HG03097 (cell line): ENCODE results near the gene SETX.

Experiments used
- ATAC-seq: cut with Tn5 transposase; IDR thresholded peaks from one replicate; pipeline ENCODE4 v1.9.1; 2021; ENCODE audit not compliant: unreplicated experiment, low FRiP score

SETX gene

DNA sequence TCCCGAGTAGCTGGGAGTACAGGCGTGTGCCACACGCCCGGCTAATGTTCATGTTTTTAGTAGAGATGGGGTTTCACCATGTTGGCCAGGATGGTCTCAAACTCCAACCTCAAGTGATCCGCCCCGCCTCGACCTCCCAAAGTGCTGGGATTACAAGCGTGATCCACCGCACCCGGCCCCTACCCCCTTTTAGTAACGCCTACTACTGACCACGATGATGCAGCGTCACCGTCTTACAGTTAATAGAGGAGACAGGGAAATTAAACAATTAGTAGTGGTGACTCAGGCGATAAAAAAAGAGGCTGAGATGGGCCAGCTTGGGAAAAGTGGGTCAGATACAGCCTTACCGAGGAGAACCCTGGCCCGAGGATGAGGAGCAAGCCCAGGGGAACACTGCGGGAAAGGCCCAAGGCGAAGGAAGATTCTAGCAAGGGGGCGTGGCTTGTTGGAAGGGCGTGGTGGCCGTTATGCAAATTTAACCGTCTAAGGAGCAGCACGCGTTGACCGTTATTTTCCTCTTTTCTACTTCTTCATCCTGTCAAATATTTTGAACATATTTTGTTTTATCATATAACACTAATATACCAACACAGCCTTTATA, 1.6 kb upstream of the SETX start:
- ATAC-seq = no peak

DNA sequence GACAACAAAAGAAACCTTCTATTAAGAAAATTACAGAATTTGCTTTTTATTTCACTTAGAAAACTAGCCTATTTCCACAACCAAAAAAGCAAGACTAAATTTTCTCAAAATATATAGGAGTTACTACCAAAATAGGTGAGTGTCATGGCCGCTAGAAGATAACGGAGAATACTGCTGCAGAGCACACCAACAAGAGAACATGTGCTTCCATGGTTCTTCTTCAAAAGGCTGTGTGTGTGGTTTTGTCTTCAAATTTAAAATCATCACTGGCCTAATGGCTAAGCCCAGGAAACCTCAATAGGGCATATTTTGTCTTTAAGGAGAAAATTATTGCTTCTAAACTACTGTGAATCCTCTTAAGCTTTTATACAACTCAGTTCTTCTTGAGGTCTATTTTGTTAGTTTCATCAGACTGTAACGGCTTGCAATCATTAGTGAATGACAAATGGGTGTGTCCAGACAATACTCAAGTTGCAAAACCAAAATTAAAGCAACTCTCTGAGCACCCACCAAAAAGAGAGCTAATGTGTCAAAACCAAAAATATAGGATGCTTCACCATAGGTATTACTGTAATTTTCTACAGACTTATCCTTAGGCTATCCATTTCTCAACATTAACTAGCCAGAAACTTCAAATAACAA, 3.3 kb downstream of the SETX start:
- no peak for ATAC-seq

GRCh38 chr9:132350861-132351315, 3.9 kb downstream of the SETX start:
- no peak for ATAC-seq

DNA sequence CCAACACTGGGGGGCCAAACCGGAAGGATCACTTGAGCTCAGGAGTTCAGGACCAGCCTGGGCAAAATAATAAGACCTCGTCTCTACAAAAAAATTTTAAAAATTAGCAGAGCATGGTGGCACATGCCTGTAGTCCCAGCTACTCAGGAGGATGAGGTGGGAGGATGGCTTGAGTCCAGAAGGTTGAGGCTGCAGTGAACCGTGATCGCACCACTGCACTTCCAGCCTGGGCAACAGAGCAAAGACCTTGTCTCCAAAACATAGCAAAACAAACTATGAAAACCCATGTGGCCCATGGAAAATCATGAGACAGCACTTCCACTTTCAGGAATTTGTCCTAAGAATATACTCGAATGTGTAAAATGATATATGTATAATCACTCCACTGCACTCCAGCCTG, 6.1 kb downstream of the SETX start:
- no peak for ATAC-seq

- no peak for ATAC-seq
Observed at GRCh38 chr9:132346177-132346576, 8.6 kb downstream of the SETX start.

- ATAC-seq = no peak
Observed at GRCh38 chr9:132341177-132341840, 13.5 kb downstream of the SETX start.

GRCh38 chr9:132334364-132334763, 20.4 kb downstream of the SETX start:
- no peak for ATAC-seq

GRCh38 chr9:132333556-132333955, 21.2 kb downstream of the SETX start:
- ATAC-seq = no peak

DNA sequence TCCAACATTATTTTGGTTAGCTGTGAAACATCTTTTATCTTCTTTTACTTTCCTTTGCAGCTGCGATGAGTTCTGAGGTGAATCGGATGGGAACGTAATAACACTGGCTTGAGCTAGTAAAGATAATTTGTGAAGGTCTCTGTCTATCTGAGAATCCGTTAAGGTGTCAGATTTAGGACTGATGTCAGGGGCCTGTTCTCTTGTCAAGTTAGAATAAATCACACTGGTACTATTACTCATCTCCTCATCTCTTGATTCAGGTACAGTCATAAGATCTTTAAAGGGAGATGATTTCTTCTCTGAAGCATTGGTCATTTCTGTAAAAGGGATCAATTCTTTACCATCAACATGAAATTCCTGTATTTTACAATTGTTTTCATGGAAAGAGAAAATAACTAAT, 26.2 kb downstream of the SETX start:
- no peak for ATAC-seq

GRCh38 chr9:132327537-132327936, 27.2 kb downstream of the SETX start:
- ATAC-seq = no peak

GRCh38 chr9:132324425-132324824, 30.4 kb downstream of the SETX start:
- ATAC-seq = no peak

- no peak for ATAC-seq
Observed at GRCh38 chr9:132319421-132320110, 35.2 kb downstream of the SETX start.

GRCh38 chr9:132312873-132313272, 41.9 kb downstream of the SETX start:
- ATAC-seq = no peak

GRCh38 chr9:132312426-132312825, 42.4 kb downstream of the SETX start:
- ATAC-seq = no peak

- ATAC-seq = no peak
Observed at GRCh38 chr9:132311978-132312377, 42.8 kb downstream of the SETX start.

- ATAC-seq = no peak
Observed at GRCh38 chr9:132309056-132309455, 45.7 kb downstream of the SETX start.

DNA sequence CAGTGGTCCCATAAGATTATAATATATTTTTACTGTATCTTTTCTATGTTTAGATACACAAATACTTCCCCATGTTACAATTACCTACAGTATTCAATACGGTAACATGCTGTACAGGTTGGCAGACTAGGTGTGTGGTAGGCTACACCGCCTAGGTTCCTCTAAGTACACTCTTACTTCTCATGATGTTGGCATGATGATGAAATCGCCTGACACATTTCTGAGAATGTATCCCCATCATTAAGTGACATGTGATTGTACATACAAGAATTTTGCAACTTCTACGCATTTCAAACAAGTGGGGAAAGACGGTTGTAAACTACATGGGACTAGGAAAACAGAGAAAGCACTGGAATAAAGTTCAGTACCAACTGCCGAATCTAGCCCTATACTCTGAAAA, 53.3 kb downstream of the SETX start:
- no peak for ATAC-seq

DNA sequence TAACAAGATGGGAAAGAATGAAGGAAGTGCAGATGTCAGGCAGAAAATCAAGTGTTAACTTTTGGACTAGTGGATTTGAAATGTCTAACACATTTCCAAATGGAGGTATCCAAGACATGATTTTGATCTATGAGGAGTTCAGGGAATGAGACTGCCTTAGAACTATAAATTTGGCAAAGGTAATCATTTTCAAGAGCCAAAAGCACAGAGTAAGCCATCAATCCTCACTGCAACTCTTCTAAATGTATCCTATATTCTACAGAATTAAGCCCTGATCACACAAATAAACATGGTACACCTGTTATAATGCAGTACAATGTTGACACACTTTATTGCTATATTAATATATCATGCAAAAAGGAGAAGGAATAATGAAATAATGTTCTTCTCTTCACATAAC, 55.6 kb downstream of the SETX start:
- ATAC-seq = no peak

GRCh38 chr9:132295181-132295580, 59.6 kb downstream of the SETX start:
- no peak for ATAC-seq

- ATAC-seq = no peak
Observed at GRCh38 chr9:132293145-132293721, 61.6 kb downstream of the SETX start.

DNA sequence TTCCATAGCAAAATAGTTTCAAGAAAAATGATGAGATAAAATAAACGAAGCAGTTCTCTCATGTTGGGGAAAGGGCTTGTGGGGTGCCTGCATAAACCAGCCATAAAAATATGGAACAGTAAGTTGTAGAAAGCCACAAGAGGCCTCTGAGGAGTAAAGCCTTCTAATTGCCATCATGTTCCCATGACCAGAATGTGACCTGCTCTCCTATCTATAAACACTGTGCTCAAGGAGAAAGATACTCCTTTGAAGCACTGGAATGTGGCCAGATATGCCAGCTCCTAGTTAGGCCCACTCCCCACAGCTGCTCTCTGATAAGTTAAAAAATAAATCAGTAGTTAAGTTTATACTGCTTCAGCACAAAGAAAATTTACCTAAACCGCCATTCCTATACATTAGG, 65.8 kb downstream of the SETX start:
- ATAC-seq = no peak
